HG03439 (cell line): ENCODE data around the gene SRPRA.
"Not testable (repeated sequence)": the region's sequence is repeated elsewhere in the genome, so short reads cannot be mapped to it uniquely, and the experiment has no call there.

ENCODE experiments used
- ATAC-seq: cut with Tn5 transposase; IDR thresholded peaks from one replicate; pipeline ENCODE4 v1.9.1; 2021; ENCODE audit warnings: mild to moderate bottlenecking, moderate library complexity; ENCODE audit not compliant: unreplicated experiment

SRPRA gene, protein sequence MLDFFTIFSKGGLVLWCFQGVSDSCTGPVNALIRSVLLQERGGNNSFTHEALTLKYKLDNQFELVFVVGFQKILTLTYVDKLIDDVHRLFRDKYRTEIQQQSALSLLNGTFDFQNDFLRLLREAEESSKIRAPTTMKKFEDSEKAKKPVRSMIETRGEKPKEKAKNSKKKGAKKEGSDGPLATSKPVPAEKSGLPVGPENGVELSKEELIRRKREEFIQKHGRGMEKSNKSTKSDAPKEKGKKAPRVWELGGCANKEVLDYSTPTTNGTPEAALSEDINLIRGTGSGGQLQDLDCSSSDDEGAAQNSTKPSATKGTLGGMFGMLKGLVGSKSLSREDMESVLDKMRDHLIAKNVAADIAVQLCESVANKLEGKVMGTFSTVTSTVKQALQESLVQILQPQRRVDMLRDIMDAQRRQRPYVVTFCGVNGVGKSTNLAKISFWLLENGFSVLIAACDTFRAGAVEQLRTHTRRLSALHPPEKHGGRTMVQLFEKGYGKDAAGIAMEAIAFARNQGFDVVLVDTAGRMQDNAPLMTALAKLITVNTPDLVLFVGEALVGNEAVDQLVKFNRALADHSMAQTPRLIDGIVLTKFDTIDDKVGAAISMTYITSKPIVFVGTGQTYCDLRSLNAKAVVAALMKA

DNA sequence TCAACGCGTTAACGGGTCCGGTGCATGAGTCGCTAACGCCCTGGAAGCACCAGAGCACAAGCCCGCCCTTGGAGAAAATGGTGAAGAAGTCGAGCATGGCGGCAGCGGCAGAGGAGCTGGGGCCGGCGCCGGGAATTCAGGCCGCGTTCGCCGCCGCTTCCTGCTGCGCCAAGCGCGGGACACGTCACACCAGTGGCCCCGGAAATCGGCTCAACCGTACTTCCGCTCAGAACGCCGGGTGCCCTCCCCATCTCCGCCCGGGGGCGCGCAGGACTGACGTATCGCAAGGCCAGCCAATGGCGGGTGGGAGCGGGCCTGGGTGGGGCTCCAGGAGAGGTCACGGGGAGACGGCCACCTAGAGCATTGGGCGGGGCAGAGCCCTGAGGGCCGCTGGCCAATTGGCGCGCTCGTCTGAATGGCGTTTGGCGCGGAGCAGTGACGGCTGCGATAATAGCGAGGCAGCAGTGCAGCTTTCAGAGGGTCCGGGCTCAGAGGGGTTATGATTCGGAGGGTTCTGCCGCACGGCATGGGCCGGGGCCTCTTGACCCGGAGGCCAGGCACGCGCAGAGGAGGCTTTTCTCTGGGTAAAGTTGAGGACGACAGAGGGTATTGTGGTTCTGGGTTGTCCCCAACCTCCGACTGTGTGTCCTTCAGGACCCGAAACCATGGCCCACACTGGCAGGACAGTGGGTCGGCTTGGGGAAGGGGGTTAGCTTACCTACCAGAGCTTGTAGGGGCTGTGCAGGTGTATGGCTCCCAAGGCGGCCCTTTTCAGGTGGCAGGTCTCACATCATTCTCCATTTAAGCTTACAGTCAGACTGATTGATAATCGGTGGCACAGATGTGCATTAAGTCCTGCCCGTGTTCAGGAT is at the start of gene SRPRA, which contains the start of gene FOXRED1:
Gene SRPRA (minus strand): TSS at position 188 of the 872 bp plus-strand sequence. CDS start 91 bp downstream, at position 97.
Gene FOXRED1 (plus strand): TSS at position 447 of the 872 bp plus-strand sequence. CDS start 53 bp downstream, at position 500.
- peak; percentile 98 for ATAC-seq

DNA sequence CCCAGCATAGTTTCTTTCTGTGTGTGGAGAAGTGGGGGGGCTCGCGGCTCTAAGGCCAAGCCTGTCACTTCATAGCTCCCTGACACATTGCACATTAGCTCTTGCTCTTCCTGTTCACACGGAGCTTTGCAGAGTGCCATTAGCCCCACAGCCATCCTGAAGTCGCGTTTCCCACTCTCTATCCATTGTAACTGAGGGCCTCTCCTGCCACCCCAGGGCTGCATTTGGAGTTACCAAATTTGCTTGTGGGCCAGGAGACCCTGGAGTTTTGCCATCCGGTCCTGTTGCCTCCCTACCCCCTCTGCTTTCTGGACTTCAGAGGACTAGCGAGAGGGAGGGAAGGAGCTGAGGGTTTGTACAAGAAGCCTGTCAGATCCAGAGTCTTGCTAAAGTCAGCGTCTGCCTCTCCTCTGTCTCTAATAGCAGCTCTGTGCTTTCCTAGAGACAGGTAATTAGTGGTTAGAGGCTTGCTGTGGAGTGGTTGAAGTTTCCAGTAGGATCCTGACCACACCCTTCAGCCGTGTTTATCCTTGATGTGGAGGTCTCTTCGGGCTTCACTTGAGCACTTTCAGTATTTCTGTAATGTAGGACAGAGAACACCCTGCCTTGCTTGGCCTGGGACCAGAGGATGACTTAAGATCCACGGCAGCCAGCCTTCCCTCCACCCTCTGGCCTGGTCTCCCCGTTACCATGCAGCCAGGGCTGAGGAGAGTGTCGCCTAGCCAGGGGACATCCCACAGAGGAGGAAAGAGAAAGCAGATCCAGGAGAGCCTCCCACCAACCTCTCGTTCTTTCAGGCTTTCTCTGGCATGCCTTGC is 49.3 kb upstream of the SRPRA start:
- ATAC-seq, result no peak

DNA sequence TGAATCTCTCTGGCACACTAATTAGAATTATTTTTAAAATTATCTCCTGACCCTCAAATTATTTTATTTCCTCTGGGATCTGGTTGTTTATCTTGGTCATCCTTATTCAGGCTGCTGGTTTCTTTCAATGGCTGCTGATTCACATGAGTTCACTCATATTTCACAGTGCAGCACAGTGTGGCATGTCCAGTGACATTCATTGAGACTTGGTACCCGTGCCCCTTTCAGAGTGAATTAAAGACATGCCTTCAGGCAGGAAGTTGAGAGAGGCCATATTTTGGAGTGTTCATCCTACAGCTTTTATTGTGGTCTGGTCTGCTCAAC is 48.7 kb upstream of the SRPRA start:
- ATAC-seq, result no peak

DNA sequence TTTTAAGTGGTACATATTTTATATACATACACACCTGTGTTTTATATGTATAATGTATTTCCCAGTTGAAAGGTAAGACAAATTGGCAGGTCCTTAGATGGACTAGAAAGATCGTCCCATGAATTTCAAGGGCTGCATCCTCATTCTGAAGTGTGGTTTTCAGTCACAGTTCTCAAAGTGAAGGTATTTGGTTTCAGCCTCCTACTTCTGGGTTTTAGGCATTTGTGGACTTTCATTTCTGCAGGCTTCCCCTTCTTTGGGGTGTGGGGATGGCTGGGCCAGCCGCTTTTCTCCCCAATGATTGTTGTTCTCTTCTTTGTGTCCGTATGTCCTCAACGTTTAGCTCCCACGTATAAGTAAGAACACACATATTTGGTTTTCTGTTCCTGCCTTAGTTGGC is 45.1 kb upstream of the SRPRA start:
- no peak for ATAC-seq

DNA sequence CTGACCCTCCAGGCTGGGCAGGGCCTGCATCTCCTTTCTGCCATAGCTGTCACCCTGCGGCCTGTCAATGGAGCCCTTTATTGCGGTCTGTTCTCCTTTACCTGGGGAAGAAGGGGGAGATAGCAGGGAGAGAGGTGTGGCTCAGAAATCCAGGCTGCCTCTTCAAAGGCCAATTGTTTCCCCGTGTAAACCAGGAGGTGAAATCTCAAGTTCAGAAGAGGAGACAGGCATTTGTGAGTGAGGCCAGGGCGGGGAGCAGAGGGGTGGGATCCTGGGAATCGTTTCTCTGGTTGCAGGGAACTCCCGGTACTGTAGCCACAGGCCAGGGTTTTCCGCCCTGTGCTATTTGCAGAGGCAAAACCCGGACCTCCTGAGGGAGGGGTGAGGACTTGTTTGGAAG is 44.3 kb upstream of the SRPRA start:
- ATAC-seq, result no peak

DNA sequence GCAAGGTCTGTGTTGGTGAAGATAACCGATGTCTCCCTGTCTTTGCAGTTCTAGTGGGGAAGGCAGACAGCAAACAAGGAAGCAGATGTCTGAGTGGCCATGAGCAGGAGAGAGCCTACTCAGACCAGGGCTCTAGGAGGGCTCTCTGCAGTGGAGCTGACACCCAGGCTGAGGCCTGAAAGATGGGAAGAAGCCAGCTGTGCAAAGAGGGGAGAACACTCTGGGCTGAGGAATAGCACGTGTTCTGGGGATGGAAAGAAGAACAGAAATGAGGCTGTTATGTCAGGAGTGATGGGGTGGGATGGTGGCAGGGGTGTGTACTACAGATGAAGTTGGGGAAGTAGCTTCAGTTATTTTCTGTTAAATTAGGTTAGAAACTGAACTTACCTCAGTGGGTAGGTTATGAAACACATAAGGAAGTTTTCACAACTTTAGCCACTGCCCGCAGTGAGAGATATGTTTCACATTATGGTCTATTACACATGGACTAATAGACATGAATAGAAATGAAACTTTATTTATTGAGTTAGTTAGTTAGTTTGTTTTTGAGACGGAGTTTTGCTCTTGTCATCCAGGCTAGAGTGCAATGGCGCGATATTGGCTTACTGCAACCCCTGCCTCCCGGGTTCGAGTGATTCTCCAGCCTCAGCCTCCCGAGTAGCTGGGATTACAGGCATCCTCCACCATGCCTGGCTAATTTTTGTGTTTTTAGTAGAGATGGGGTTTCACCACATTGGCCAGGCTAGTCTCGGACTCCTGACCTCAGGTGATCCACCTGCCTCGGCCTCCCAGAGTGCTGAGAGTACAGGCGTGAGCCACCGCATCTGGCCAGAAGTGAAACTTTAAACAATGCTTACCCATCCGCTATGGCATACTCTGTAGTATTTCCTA is 43.0 kb upstream of the SRPRA start:
- ATAC-seq, result peak; percentile 66

DNA sequence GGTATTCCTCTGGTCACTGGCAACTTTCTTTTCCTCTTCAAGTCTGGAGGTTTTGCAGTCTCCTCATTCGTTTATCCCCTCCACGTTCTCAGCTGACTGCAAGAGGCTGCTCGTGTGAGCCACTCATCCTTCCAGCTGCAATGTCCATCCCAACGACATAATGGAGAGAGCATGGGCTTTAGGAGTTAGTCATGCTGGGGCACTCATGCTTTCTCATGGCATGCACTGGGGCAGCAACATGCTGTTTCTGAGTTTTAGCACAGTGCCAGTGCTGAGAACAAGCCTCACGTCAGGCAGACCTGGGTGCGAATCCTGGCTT is 42.3 kb upstream of the SRPRA start:
- no peak for ATAC-seq

DNA sequence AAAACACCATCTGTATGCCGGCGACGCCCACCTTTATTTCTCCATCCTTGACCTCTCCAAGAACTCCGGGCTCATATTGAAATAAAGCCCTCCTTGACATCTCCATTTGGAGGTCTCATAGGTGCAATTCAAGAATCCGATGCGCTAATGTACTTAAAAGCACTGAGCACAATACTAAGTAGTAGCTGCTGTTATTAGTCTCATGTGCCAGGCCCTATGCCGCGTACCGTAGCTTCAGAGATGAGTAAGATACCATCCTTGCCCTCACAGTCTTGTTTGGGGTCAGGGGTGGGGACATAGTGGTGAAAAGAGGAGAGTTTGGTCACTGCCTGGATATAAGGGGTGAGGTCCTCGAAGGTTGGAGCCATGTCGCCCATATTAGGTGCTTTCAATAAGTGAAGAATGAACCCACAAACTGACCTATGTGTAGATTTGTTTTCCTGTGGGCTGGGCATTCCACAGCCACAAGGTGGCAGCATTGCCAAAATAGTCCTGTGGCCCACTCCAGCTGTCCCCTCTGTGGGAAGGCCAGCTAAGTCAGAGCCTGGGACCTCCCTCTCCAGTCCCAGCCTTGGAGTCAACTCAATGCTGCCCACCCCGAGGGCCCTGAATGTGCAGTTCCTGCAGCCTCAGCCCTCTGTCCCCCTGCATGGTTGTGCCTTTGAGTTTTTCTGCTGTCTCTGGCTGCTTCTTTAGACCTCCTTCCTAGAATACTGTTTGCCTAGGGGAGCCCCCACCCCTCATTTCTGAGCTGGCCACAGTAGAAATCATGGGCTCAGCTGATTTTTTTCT is 41.7 kb upstream of the SRPRA start:
- ATAC-seq, result no peak

DNA sequence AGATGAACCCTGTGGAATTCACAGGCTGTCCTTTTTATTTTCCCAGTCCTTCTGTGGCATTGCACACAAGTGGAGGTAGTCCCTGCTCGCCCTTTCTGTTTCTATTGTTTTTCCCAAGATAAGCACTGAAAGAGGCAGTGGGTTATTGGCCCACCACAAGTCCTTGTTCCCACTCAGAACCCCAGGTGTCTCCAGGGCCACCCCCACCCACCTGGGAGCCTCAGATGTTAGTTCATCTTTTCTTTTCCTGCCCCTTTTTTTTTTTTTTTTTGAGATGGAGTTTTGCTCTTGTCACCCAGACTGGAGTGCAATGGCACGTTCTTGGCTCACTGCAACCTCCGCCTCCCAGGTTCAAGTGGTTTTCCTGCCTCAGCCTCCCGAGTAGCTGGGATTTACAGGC is 40.1 kb upstream of the SRPRA start:
- ATAC-seq, result not testable (repeated sequence)

DNA sequence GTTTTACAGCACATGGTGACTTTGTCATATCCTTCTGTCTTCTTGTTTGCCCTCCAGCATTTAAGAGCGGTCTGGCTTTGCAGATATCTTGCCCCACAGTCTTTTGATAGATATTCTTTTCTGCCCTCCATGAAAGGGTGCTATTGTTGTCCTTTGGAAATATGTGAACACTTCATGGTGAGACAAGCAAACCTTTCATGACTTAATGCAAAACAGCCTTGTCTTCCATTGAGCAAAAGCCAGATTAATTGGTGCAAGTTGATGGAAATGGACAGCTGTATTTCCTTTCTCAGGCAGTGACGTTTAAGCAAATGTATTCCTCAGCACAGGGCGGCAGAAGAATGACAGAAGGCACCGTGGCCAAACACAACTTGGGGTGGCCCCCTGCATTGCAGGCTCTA is 39.6 kb upstream of the SRPRA start:
- no peak for ATAC-seq

DNA sequence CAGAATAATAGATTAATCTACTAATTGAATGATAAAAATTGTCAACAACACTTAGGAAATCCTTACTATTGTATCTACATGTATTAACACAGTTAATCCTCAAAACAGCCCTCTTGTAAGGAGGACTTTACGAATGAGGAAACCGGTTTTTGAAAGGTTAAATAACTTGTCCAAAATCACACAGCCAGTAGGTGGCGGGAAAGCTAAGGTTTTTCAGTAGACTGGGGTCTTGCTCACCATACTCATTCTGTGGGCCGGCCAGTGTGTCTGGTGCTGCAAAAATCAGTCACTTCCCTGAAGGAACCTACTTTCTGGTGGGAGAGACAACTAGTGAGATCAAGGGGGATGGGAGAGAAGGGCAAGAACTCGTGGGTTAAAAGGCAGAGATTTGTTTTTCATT is 39.0 kb upstream of the SRPRA start:
- no peak for ATAC-seq

DNA sequence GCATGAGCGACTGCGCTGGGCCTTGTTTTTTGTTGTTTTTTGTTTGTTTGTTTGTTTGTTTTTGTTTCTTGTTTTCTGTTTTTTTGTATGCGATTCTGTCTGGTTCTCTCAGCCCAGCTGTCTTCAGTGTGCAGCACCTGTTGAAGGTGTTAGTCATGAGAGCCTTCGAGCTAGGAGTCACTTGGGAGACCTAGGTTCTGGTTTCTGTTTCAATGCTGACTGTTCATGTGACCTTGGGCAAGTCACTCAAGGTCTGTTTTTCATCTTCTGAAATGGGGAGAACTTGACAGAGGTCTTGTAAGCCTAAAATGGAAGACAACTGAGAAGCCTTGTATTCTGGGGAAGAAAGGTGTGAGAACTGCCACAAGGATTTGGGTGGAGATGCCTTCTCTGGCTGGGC is 37.0 kb upstream of the SRPRA start:
- peak; percentile 62 for ATAC-seq

DNA sequence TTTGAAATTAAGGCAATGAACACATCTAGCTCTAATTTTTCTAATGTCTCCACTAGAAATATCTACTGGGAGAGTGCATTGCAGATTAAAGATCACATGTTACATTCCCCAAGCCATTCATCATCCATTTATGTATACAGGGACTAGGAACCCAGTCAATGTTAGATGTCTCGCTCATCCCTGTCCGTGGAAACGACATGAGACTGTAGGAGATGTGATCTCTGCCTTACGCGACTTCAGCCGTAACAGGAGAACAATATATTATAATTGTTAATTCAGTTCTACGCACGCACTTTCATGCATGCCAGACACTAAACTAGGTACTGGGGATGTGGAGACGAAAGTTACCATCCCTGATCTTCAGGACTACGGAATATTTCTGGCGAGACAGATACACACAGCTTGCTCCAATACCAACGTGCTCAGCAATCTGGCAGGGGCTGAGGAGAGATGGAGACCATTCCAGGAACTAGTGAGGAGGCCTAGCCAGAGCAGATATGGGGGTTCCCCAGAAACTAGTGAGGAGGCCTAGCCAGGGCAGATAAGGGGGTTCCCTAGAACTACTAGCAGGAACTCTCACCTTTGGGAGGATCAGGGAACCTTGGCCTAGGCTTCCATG is 35.9 kb upstream of the SRPRA start:
- ATAC-seq, result peak; percentile 5

DNA sequence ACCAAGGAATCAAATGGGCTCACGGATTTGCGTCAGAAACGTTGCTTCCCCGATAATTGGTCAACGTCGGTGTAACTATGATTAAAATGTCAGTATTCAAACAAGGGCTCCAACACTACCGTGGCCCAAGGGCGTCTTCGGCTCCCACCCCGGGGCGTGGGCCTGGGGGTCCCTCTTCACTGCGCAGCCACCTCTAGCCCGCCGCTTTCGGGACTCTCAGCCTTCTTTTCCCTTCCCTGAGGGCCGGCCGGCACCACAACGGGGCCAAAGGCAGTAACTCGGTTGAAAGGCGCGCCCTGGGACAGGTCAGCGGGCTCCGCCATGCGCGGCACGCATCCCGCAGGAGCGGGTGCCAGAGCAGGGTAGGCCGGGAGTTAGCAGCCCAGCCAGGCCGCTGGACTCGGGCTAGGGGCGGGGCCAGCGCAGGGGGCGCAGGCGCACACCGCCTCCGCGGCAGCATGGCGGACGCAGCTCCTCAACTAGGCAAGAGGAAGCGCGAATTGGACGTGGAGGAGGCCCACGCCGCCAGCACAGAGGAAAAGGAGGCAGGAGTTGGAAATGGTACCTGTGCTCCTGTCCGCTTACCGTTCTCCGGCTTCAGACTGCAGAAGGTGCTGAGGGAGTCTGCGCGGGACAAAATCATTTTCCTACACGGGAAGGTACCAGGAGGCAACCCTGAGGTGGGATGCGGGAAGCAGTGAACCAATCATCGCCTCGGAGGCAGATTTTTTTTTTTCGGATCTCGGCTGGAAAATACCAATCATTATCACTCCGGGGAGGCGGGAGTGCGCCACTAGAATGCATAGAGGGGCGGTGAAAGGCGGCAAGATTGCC is 35.1 kb upstream of the SRPRA start, which contains the start of gene DCPS:
Gene DCPS (plus strand): TSS at position 438 of the 834 bp plus-strand sequence. CDS start 21 bp downstream, at position 459.
- peak; percentile 84 for ATAC-seq

DNA sequence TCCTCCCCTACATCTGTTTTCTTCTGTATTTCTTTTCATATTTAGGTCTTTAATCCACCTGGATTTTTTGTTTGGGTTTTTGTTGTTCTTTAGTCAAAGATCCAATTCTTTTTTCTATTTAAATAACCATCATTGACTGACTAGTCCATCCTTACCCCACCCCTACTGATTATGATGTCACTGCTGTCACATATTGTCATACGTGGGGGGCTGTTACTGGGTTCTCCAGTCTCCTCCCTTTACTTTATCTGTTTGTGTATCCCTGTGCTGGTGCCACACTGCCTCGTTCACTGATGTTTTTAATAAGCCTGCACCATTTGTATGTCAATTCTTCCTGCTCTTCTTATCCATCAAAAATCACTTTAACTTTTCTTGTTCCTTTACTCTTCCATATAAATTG is 28.3 kb upstream of the SRPRA start:
- ATAC-seq, result no peak

DNA sequence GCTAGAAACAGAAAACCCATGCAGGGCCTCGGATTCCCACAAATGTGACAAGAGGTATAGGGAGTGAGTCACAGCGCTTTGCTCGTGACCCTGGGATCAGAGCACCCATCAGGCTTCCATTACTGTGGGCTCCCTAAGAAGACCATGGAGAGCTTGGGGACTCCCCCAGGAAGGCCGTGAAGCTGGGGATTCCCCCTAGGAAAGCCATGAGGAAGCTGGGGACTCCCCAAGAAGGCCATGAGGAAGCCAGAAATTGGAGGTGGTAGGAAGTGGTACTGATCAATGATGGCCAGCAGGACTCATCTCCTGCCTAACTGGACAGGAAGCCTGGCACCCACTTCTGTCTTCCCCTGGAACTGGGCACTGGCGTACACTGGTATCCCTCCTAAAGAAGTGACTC is 25.0 kb upstream of the SRPRA start:
- ATAC-seq, result peak; percentile 57

DNA sequence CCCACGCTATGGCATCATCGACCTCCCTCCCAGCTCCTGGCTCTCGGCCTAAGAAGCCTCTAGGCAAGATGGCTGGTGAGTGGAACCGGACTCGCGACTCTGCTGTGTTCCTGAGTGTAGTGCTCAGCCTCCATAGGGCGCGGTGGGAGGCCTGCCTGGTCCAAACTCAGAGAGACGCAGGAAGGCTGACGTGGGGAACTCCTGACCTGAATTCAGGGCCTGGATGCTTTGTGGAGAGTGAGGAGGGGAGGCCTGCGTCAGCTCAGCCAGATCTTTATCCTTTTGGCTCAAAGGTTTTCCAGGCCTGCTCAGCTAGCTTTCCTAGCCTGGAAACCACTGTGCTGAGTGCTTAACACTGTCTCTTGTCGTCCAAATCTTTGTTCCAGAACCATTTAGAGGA is 22.2 kb upstream of the SRPRA start:
- no peak for ATAC-seq

DNA sequence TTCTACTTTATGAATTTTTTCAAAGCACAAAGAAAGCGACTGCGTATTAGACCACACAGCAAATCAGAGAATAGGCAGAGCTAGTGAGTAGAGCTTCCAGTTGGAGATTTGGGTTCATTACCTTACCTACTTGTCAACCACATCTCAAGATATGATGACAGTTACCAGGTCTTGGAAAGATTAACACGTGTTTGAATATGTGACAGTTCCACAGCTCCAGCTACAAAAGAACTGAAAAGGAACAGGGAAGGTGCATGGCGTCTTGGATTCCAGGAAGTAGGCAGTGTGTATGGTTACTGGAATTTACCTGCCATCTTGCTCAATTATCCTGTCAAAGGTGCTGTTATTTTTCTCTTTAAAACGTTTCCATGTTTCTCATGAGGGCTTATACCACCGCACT is 19.5 kb upstream of the SRPRA start:
- ATAC-seq, result no peak
